ENCODE results near the gene TSPAN9.

DNA sequence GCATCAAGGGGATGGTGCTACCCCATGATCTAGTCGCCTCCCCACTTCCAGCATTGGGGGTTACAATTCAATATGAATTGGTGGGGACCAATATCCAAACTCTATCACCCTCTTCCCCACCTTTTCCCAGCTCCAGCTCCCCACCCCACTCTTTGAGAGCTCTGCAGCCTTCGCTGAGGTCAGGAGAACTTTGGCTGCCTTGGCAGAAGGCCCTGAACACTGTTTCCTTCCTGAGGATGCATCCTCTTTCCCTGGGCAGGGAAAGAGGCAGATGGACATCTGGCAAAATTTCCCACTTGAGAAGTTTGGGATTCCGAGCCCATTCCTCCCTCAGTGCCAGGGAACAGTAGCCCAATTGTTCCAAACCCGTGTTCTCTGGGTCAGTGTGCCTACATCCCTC lies 169.1 kb downstream of the TSPAN9 start:
- TF ChIP-seq, protein P1, sequence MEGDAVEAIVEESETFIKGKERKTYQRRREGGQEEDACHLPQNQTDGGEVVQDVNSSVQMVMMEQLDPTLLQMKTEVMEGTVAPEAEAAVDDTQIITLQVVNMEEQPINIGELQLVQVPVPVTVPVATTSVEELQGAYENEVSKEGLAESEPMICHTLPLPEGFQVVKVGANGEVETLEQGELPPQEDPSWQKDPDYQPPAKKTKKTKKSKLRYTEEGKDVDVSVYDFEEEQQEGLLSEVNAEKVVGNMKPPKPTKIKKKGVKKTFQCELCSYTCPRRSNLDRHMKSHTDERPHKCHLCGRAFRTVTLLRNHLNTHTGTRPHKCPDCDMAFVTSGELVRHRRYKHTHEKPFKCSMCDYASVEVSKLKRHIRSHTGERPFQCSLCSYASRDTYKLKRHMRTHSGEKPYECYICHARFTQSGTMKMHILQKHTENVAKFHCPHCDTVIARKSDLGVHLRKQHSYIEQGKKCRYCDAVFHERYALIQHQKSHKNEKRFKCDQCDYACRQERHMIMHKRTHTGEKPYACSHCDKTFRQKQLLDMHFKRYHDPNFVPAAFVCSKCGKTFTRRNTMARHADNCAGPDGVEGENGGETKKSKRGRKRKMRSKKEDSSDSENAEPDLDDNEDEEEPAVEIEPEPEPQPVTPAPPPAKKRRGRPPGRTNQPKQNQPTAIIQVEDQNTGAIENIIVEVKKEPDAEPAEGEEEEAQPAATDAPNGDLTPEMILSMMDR (IDR thresholded peaks at IDR 0.05; ENCODE audit: insufficient read depth, low read depth, low read length): no peak
- no peak for TF ChIP-seq EZH2 (IDR thresholded peaks at IDR 0.05; ENCODE audit: insufficient read depth, low read length)
